ENCODE results near the gene RAB8B. TPM values are rescaled to one million over a fixed set of nuclear protein-coding genes. Genes with fewer than 3 reads are reported as not detected.

RAB8B gene
- total and polyA plus RNA-seq, 4 donors: 3.8 to 26.5 (median 7.6) TPM

- Histone ChIP-seq H3K9ac (ENCODE audit: low read depth in 1 of 2, low read length in 2 of 2) (no peak overlapping the region), H3K4me1 (ENCODE audit: control insufficient read depth in 4 of 4, insufficient read depth in 4 of 4, low read length in 3 of 4) (peaks cover 0 to 6% (median 2%) of the 10 kb centered on the region in 4 donors), H3K27me3 (ENCODE audit: control insufficient read depth in 4 of 4, insufficient read depth in 4 of 4, low read length in 3 of 4) (no peaks in the 10 kb centered on the region), H3K4me3 (ENCODE audit: low read depth in 1 of 3, low read length in 3 of 3) (no peak overlapping the region), H3K36me3 (ENCODE audit: control insufficient read depth in 4 of 4, insufficient read depth in 3 of 4, low read depth in 1 of 4, low read length in 3 of 4) (no peaks in the 10 kb centered on the region), H3K9me3 (ENCODE audit: control insufficient read depth in 4 of 4, low read length in 3 of 4) (no peaks in the 10 kb centered on the region), H3K27ac (ENCODE audit: low read depth in 1 of 2, low read length in 2 of 2) (no peak overlapping the region)
- 77% methylated on average over 6 of the region's 6 CpGs for WGBS
- TF ChIP-seq JUND (IDR thresholded peaks at IDR 0.05) (no peak), EGR1 (IDR thresholded peaks at IDR 0.05; ENCODE audit: low read depth in 2 of 2) (no peak), MAX (IDR thresholded peaks at IDR 0.05) (no peak)
- no peak for DNase-seq (ENCODE audit: low spot score)
These were observed 34.1 kb downstream of the RAB8B start for GRCh38 chr15:63223463-63223862.

GRCh38 chr15:63225381-63225780, 36.0 kb downstream of the RAB8B start:
- no peaks in the 10 kb centered on the region for H3K27me3 ChIP-seq (ENCODE audit: control insufficient read depth in 4 of 4, insufficient read depth in 4 of 4, low read length in 3 of 4)
- TF ChIP-seq TAF1 (conservative IDR thresholded peaks at IDR 0.05) (no peak), ATF3 (IDR thresholded peaks at IDR 0.05) (no peak), SP1 (IDR thresholded peaks at IDR 0.05) (no peak), MAX (IDR thresholded peaks at IDR 0.05) (no peak), RXRA (IDR thresholded peaks at IDR 0.05) (no peak), GABPA (IDR thresholded peaks at IDR 0.05 in 1 of 2, conservative IDR thresholded peaks at IDR 0.05 in 1 of 2) (no peak), NR2F2 (IDR thresholded peaks at IDR 0.05) (no peak), ZBTB33 (IDR thresholded peaks at IDR 0.05) (no peak), YY1 (IDR thresholded peaks at IDR 0.05) (no peak)
- H3K4me1 ChIP-seq (ENCODE audit: control insufficient read depth in 4 of 4, insufficient read depth in 4 of 4, low read length in 3 of 4): peaks cover 0 to 4% (median under 1%) of the 10 kb centered on the region in 4 donors
- H3K36me3 ChIP-seq (ENCODE audit: control insufficient read depth in 4 of 4, insufficient read depth in 3 of 4, low read depth in 1 of 4, low read length in 3 of 4): no peaks in the 10 kb centered on the region
- no peaks in the 10 kb centered on the region for H3K9me3 ChIP-seq (ENCODE audit: control insufficient read depth in 4 of 4, low read length in 3 of 4)
- no peak overlapping the region for H3K9ac ChIP-seq (ENCODE audit: low read depth in 1 of 2, low read length in 2 of 2)
- WGBS: 91% methylated on average over 3 of the region's 3 CpGs
- H3K4me3 ChIP-seq (ENCODE audit: low read depth in 1 of 3, low read length in 3 of 3): no peak overlapping the region
- H3K27ac ChIP-seq (ENCODE audit: low read depth in 1 of 2, low read length in 2 of 2): no peak overlapping the region
- no peak for DNase-seq (ENCODE audit: low spot score)

- WGBS: 89% methylated on average over 6 of the region's 6 CpGs
- no peak for DNase-seq (ENCODE audit: low spot score)
- no peaks in the 10 kb centered on the region for H3K36me3 ChIP-seq (ENCODE audit: control insufficient read depth in 4 of 4, insufficient read depth in 3 of 4, low read depth in 1 of 4, low read length in 3 of 4)
- no peaks in the 10 kb centered on the region for H3K9me3 ChIP-seq (ENCODE audit: control insufficient read depth in 4 of 4, low read length in 3 of 4)
- H3K27ac ChIP-seq (ENCODE audit: low read depth in 1 of 2, low read length in 2 of 2): no peak overlapping the region
- peaks cover 0 to 2% (median 0%) of the 10 kb centered on the region in 4 donors for H3K4me1 ChIP-seq (ENCODE audit: control insufficient read depth in 4 of 4, insufficient read depth in 4 of 4, low read length in 3 of 4)
- H3K9ac ChIP-seq (ENCODE audit: low read depth in 1 of 2, low read length in 2 of 2): no peak overlapping the region
- no peak for TF ChIP-seq RAD21 (IDR thresholded peaks at IDR 0.05)
- TF ChIP-seq RXRA (IDR thresholded peaks at IDR 0.05): no peak
- no peak for TF ChIP-seq JUND (IDR thresholded peaks at IDR 0.05)
- TF ChIP-seq GABPA (IDR thresholded peaks at IDR 0.05 in 1 of 2, conservative IDR thresholded peaks at IDR 0.05 in 1 of 2): no peak
- no peak for TF ChIP-seq YY1 (IDR thresholded peaks at IDR 0.05)
- no peak for TF ChIP-seq HNF4G (IDR thresholded peaks at IDR 0.05)
- TF ChIP-seq FOXA2 (IDR thresholded peaks at IDR 0.05): no peak
- no peak for TF ChIP-seq NR2F2 (IDR thresholded peaks at IDR 0.05)
- no peak for TF ChIP-seq EGR1 (IDR thresholded peaks at IDR 0.05; ENCODE audit: low read depth in 2 of 2)
- no peak for TF ChIP-seq MAX (IDR thresholded peaks at IDR 0.05)
- TF ChIP-seq TAF1 (conservative IDR thresholded peaks at IDR 0.05): no peak
- no peak for TF ChIP-seq SP1 (IDR thresholded peaks at IDR 0.05)
- H3K4me3 ChIP-seq (ENCODE audit: low read depth in 1 of 3, low read length in 3 of 3): no peak overlapping the region
- no peaks in the 10 kb centered on the region for H3K27me3 ChIP-seq (ENCODE audit: control insufficient read depth in 4 of 4, insufficient read depth in 4 of 4, low read length in 3 of 4)
These were observed 36.9 kb downstream of the RAB8B start for GRCh38 chr15:63226155-63226883.
